Natural killer cell treated with Interleukin-12 subunit alpha and Interleukin-12 subunit beta and Interleukin-15 and Interleukin-18, amount 100 ng/mL, for 72 hours (primary cell): ENCODE measurements around the gene ITIH4. TPM values are rescaled to one million over a fixed set of nuclear protein-coding genes. Genes with fewer than 3 reads are reported as not detected.

Experiments used
- ATAC-seq, 2 donors: fragments of 150-1000 bp; cut with Tn5 transposase in 1 of 2; sonication (Bioruptor Pico), chemical (Tn5 transposase) in 1 of 2; 2 replicates each; pipeline ENCODE4 v1.10.0; 2021
- DNase-seq: peaks from one replicate; pipeline ENCODE4 v3.0.0; 2022; ENCODE audit warnings: low spot score
- H3K27ac Mint-ChIP-seq, 2 donors: 1 replicate in 1 of 2; 2 replicates in 1 of 2; pipeline ENCODE4 v1.8.0; 2022; ENCODE audit warnings: mixed read lengths in 2 of 2, mild to moderate bottlenecking in 1 of 2, moderate library complexity in 1 of 2
- H3K27me3 Mint-ChIP-seq, 2 donors: 1 replicate in 1 of 2; 2 replicates in 1 of 2; pipeline ENCODE4 v1.8.0; 2022; ENCODE audit warnings: mixed read lengths in 2 of 2
- H3K36me3 Mint-ChIP-seq: one replicate; pipeline ENCODE4 v1.8.0; 2022; ENCODE audit warnings: mixed read lengths
- H3K4me1 Mint-ChIP-seq, 2 donors: 1 replicate in 1 of 2; 2 replicates in 1 of 2; pipeline ENCODE4 v1.8.0; 2022; ENCODE audit warnings: low read depth in 2 of 2, mixed read lengths in 2 of 2, mild to moderate bottlenecking in 1 of 2
- H3K4me3 Mint-ChIP-seq: one replicate; pipeline ENCODE4 v1.8.0; 2022; ENCODE audit warnings: mixed read lengths
- H3K9me3 Mint-ChIP-seq: 2 replicates; pipeline ENCODE4 v1.8.0; 2022; ENCODE audit warnings: mixed read lengths
- total RNA-seq, 2 donors: library from RNA; stranded (reverse); gene quantifications; one replicate each; pipeline ENCODE4 v1.2.3, GENCODE V29; 2022

ITIH4 gene
- total RNA-seq, 2 donors from 2014 or later, result 8.5 to 14.6 TPM

DNA sequence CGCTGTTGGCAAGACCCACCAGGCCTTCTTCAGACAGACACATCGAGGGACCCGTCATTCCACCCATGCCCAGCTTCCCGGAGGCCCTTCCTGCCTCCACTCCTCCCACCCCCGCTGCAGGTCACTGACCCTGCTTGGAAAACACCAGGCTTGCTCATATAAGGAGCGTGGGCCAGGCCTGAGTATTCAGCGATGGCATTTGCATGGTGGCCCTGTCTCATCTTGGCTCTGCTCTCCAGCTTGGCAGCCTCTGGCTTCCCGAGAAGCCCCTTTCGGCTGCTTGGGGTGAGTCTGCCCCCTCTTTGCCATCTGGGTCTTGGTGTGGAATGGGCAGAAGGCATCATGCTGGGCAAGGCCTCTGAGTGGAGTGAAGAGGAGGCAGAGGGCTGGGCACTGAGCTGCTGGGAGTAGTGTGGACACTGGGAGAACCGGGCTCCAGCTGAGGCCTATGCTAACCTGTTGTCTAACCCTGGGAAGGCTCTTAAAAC, 35.8 kb downstream of the ITIH4 start, which contains the start of gene ITIH3:
ITIH3 (plus strand) TSS at position 185 of the 488 bp plus-strand sequence; CDS start at position 193, 8 bp downstream.
- no peaks in the 10 kb centered on the region for H3K27me3 Mint-ChIP-seq
- H3K9me3 Mint-ChIP-seq, result no peaks in the 10 kb centered on the region
- no peak within 1 kb of the TSS for H3K27ac Mint-ChIP-seq
- H3K4me1 Mint-ChIP-seq, result no peaks in the 10 kb centered on the region
- no peak within 1 kb of the TSS for H3K4me3 Mint-ChIP-seq
- no peak for ATAC-seq
- DNase-seq, result no peak
- no peaks in the 10 kb centered on the region for H3K36me3 Mint-ChIP-seq

DNA sequence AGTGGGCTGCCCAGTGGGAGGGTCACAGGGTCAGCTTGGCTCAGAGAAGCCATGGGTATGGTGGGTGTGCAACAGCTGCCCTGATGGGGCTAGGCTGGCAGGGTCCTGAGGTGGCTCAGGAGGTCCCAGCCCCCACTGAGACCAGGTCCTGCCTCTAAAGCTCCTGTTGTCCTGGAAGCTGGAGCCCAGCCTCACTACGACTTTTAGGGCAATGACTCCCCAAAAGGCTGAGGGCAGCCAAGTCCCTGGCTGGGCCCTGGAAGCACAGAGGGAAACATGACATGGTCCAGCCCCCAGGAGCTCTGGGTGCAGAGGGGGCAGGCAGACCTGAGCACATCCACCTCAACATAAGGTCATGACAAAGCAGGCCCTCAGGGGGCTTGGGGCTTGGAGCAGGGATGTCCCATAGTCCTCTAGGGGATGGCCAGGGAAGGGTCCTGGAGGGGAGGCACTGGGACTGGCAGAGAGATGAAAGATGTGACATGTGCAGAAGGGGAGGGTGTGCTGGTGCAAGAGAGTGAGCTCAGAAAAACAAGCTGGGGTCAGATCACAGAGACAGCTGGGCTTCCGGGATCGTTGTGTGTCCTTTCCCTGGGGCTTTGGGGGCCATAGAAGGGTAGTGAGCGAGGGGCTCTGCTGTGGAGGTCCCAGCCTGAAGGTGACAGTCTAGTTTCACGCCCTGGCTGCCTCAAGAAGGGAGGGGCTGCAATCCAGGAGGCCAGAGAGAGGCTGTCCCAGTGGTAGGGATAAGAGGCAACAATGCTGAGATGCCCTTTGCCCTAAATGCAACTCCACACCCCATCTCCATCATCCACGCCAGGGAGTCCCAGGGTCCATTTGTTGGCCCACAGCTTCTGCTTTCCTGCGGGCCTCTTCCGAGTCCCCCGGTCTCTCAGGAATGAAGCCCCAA, 36.5 kb downstream of the ITIH4 start:
- Mint-ChIP-seq H3K9me3 (no peaks in the 10 kb centered on the region), H3K4me3 (no peak overlapping the region), H3K27ac (no peak overlapping the region), H3K4me1 (no peaks in the 10 kb centered on the region), H3K27me3 (no peaks in the 10 kb centered on the region), H3K36me3 (no peaks in the 10 kb centered on the region)
- DNase-seq (no peak), ATAC-seq (no peak)

DNA sequence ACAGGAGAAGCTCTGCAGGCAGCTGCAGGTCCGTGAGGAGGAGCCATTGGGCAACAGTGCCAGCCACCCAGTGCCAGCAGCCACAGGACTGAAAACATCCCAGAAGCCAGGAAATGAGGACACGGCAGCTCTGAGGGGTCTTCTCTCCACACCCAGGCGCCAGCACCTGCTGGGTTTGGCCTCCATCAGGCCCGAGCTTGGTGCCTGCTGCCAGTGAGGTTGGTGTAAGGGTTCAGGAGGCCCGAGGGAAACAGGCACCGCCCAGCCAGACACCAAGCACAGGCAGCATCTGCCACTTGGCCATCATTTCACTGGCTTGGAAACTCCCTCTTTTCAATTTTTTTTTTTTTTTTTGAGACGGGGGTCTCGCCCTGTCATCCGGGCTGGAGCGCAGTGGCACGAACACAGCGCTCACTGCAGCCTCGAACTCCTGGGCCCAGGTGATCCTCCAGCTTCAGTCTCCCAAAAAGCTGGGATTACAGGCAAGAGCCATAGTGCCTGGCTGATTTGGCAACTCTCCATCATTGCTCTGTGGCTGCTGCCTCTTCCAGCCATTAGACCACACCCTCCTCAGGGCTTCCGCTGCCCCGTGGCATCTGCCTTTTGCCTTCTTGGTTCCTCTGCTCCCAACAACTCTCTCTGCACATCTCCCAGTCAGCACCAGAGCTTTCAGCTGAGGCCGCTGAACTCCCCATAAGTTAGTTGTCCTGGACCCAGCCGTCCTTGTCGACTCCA, 37.3 kb downstream of the ITIH4 start:
- H3K4me1 Mint-ChIP-seq, result no peaks in the 10 kb centered on the region
- no peak overlapping the region for H3K4me3 Mint-ChIP-seq
- no peak overlapping the region for H3K27ac Mint-ChIP-seq
- no peaks in the 10 kb centered on the region for H3K9me3 Mint-ChIP-seq
- H3K36me3 Mint-ChIP-seq, result no peaks in the 10 kb centered on the region
- no peak for ATAC-seq
- no peak for DNase-seq
- no peaks in the 10 kb centered on the region for H3K27me3 Mint-ChIP-seq

DNA sequence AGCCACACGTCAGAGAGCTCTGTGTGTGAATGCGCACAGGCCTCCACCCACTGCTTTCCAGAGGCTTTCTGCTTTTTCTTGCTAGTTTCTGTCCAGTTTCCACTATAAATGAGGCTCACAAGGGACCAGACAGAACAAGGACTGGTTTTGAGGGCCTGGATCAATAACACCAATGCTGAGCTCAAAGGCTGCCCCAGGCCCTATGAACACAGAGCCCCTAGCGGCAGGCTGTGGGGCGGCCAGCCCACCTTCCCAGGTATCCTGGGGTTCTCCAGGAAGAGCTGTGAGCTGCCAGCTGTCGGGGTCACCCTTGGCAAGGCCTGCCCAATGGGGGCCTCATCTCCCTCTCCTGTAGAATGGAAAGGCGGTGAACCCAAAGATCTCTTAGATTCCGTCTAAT, 38.1 kb downstream of the ITIH4 start:
- no peaks in the 10 kb centered on the region for H3K36me3 Mint-ChIP-seq
- H3K27ac Mint-ChIP-seq, result no peak overlapping the region
- no peaks in the 10 kb centered on the region for H3K27me3 Mint-ChIP-seq
- DNase-seq, result no peak
- no peaks in the 10 kb centered on the region for H3K4me1 Mint-ChIP-seq
- H3K4me3 Mint-ChIP-seq, result no peak overlapping the region
- no peaks in the 10 kb centered on the region for H3K9me3 Mint-ChIP-seq
- no peak for ATAC-seq

DNA sequence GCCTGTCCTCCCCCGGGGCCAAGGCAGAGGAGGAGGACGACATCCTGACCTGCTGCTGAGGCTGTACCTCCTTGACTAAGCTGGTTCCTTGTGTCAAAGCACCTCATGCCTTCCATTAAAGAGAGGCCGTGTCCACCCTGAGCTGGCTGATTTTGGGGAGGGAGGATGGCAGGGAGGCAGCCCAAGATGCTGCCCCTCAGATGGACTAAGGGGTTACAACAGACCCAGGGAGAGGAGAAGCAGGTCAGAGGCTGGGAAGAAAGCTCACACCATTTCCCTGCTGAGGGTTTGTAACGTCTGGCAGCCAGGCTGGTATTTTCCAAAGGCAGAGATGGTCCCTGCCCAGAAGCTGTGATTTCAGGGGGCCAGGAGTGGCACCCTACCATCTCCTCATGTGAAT, 38.5 kb downstream of the ITIH4 start:
- Mint-ChIP-seq H3K4me3 (no peak overlapping the region), H3K9me3 (no peaks in the 10 kb centered on the region), H3K4me1 (no peaks in the 10 kb centered on the region), H3K27me3 (no peaks in the 10 kb centered on the region), H3K36me3 (no peaks in the 10 kb centered on the region), H3K27ac (no peak overlapping the region)
- DNase-seq (no peak), ATAC-seq (no peak)

DNA sequence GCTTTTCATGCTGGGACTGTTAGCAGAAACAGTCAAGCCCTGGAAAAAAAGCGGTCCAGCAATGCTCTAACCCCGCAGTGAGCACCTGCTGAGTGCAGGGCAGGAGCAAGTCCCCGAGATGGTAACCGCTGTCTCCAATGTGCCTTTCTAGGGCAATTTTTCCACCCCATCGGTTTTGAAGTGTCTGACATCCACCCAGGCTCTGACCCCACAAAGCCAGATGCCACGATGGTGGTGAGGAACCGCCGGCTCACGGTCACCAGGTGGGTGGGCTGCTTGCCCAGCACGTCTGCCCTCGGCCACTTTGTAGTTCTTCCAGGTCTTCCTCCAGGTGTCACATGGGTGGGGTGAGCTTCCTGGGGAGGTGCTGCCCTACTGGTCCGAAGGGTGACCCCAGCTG, 39.1 kb downstream of the ITIH4 start:
- Mint-ChIP-seq H3K27me3 (no peaks in the 10 kb centered on the region), H3K27ac (no peak overlapping the region), H3K4me3 (no peak overlapping the region), H3K9me3 (no peaks in the 10 kb centered on the region), H3K4me1 (no peaks in the 10 kb centered on the region), H3K36me3 (no peaks in the 10 kb centered on the region)
- no peak for ATAC-seq
- peak; percentile 32 for DNase-seq

DNA sequence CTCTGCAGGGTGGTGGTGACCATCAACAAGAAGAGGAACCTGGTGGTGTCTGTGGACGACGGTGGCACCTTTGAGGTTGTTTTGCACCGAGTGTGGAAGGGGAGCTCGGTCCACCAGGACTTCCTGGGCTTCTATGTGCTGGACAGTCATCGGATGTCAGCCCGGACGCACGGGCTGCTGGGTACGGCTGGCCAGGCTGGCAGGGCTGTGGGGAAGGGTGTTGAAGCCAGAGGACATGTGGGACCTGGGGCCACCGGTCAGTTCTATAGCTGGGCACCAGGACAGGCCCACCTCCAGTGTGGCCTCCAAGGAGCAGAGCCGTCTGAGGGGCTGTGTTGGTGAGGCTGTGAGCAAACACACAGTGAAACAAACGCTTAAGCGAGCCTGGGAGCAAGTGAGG, 39.7 kb downstream of the ITIH4 start:
- DNase-seq (peak; percentile 49), ATAC-seq (no peak)
- Mint-ChIP-seq H3K4me3 (no peak overlapping the region), H3K27me3 (no peaks in the 10 kb centered on the region), H3K36me3 (no peaks in the 10 kb centered on the region), H3K27ac (no peak overlapping the region), H3K9me3 (no peaks in the 10 kb centered on the region), H3K4me1 (no peaks in the 10 kb centered on the region)

DNA sequence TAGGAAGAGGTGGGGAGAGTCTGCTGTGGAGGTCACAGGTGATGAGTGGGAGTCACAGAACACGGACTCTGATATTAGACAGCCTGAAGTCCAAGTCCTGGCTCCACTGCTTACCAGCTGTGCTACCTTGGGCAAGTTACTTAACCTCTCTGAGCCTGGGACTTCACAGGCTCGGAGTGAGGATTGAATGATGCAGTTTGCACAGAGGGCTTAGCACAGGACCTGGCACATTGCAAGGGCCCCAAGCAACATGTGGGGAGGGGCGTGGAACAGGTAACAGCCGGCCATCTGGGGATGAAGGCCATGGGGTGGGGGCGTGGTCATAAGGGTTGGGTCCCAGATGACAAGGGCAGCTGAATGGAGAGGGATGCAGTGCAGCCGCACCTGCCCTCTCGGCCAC, 40.1 kb downstream of the ITIH4 start:
- ATAC-seq, result no peak
- H3K27ac Mint-ChIP-seq, result no peak overlapping the region
- H3K4me1 Mint-ChIP-seq, result no peaks in the 10 kb centered on the region
- no peaks in the 10 kb centered on the region for H3K9me3 Mint-ChIP-seq
- H3K36me3 Mint-ChIP-seq, result no peaks in the 10 kb centered on the region
- no peaks in the 10 kb centered on the region for H3K27me3 Mint-ChIP-seq
- peak; percentile 32 for DNase-seq
- H3K4me3 Mint-ChIP-seq, result no peak overlapping the region

DNA sequence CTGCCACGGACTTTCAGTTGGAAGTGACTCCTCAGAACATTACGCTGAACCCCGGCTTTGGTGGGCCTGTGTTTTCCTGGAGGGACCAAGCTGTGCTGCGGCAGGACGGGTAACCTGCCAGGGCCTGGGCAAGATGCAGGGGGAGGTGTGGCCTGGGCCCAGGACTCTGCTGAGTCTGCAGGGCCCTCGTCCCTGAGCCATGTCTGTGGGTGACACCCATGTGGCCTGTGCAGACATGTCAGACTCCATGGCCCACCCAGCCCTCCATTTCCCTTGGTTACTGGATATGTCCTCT, 40.8 kb downstream of the ITIH4 start:
- peak; percentile 34 for DNase-seq
- H3K27me3 Mint-ChIP-seq, result no peaks in the 10 kb centered on the region
- H3K9me3 Mint-ChIP-seq, result no peaks in the 10 kb centered on the region
- H3K4me3 Mint-ChIP-seq, result no peak overlapping the region
- H3K4me1 Mint-ChIP-seq, result no peaks in the 10 kb centered on the region
- H3K36me3 Mint-ChIP-seq, result no peaks in the 10 kb centered on the region
- H3K27ac Mint-ChIP-seq, result no peak overlapping the region
- ATAC-seq, result no peak

DNA sequence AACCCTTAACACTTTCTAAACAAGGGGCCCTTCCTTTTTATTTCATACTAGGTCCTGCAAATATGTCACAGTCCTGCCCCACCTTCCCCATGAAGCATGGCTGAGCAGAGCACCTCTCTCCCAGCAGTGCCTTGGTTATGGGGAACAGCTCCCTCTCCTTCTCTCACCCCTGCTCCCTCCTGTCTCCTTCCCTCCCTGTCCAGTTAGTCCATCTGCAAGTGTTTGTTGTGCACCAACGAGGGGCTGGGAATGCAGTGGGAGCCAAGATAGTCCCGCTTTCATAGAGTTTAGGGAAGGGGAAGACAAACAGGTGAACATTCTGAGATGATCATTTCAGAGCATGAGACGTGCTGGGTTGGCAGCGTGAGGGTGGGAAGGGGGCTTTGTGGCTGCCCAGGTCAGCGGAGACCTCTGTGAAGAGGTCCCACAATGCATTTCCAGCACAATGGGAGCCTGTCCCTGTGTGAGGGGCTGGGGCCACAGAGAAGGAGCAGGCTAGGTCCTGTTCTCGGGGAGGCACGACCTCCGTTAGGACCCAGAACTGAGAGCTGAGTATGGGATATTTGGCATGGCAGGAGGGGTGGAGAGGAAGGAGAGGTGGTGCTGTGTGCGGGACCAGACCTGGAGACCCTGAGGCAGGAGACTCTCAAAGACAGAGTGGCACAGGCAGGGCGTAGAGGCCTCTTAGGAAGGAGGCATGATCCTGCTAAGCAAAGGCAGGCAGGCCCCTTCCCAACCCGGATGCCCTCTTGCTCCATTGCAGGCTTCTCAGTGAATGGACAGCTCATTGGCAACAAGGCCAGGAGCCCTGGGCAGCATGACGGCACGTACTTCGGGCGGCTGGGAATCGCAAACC, 41.4 kb downstream of the ITIH4 start:
- ATAC-seq (no peak), DNase-seq (peak; percentile 8)
- H3K4me3 Mint-ChIP-seq, result no peak overlapping the region
- no peaks in the 10 kb centered on the region for H3K4me1 Mint-ChIP-seq
- H3K36me3 Mint-ChIP-seq, result no peaks in the 10 kb centered on the region
- no peaks in the 10 kb centered on the region for H3K9me3 Mint-ChIP-seq
- no peak overlapping the region for H3K27ac Mint-ChIP-seq
- no peaks in the 10 kb centered on the region for H3K27me3 Mint-ChIP-seq

DNA sequence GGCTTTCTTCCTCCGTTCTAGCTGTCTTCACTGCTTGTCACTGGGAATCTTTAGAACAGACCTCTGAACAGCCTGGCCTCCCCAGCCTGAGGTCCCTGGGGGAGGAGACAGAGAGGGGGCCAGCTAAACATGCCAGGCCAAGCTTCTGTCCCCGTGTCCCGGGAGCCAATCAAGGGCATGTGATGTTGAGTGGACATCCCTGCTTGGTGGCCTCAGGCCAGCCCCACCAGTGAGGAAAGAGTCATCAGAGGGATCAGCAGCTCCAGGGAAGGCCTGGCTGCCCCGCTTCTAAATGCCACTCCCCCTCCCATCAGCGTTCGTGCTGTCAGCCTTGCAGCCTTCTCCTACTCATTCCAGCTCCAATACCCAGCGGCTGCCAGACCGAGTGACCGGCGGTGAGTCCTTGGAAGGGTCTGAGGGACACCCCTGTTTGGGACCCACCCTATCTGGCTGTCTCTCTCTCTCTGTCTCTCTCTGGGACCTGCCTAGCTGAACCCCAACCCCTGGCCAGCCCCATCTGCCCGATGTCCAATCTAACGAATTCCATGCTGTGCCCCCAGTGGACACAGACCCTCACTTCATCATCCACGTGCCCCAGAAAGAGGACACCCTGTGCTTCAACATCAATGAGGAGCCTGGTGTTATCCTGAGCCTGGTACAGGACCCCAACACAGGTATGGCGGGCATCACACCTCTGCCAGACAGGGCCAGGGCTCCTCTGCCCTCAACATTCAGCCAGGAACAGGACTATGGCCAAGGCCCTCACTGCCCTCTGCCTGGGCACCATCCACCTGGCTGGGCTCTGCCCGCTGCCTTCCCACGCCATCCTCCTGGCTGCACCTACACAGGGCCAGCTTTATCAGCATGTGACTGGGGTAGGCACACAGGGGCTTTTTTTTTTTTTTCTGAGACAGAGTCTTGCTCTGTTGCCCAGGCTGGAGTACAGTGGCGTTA, 42.5 kb downstream of the ITIH4 start:
- no peak overlapping the region for H3K27ac Mint-ChIP-seq
- peak; percentile 40 for DNase-seq
- H3K4me3 Mint-ChIP-seq, result no peak overlapping the region
- H3K27me3 Mint-ChIP-seq, result no peaks in the 10 kb centered on the region
- ATAC-seq, result no peak
- H3K9me3 Mint-ChIP-seq, result no peaks in the 10 kb centered on the region
- H3K4me1 Mint-ChIP-seq, result no peaks in the 10 kb centered on the region
- H3K36me3 Mint-ChIP-seq, result no peaks in the 10 kb centered on the region

DNA sequence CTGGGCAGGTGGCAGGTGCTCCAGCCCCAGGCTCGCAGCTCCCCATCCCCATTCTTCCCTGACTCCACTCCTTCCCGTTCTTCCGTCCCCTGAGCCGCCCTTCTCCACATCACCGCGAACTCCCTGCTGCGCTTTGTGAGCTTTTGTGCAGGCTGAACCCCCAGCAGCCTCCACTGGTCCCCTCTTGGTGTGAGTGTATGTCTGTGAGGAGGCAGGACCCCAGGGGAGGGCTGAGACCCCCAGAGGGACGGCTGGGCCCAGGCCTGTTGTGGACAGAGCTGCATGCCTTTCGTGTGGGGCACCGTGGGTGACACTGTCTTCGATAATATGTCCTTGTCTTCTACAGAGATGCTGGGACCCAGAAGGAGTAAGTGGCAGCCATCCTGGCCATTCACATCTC, 43.2 kb downstream of the ITIH4 start:
- DNase-seq (peak; percentile 41), ATAC-seq (no peak)
- H3K4me1 Mint-ChIP-seq, result no peaks in the 10 kb centered on the region
- H3K4me3 Mint-ChIP-seq, result no peak overlapping the region
- no peaks in the 10 kb centered on the region for H3K36me3 Mint-ChIP-seq
- H3K9me3 Mint-ChIP-seq, result no peaks in the 10 kb centered on the region
- H3K27ac Mint-ChIP-seq, result no peak overlapping the region
- no peaks in the 10 kb centered on the region for H3K27me3 Mint-ChIP-seq
